SK-N-MC (cell line): Measurements from ENCODE around the gene NFIB.

ENCODE experiments used
- EZH2 ChIP-seq: fragments of 200-600 bp; sonication (generic); IDR thresholded peaks from one replicate; pipeline ENCODE4 v1.6.1; 2017; ENCODE audit warnings: antibody characterized with exemption
- FOXP2 ChIP-seq: optimal IDR thresholded peaks from 2 replicates; pipeline ENCODE3; 2011; ENCODE audit warnings: mild to moderate bottlenecking, moderate library complexity; ENCODE audit not compliant: insufficient read depth; ENCODE audit errors: extremely low read length, control extremely low read depth
- POLR2AphosphoS5 ChIP-seq: IDR thresholded peaks from 2 replicates; pipeline ENCODE4 v1.6.1; 2012; ENCODE audit warnings: mild to moderate bottlenecking, low read depth, low read length, borderline replicate concordance

DNA sequence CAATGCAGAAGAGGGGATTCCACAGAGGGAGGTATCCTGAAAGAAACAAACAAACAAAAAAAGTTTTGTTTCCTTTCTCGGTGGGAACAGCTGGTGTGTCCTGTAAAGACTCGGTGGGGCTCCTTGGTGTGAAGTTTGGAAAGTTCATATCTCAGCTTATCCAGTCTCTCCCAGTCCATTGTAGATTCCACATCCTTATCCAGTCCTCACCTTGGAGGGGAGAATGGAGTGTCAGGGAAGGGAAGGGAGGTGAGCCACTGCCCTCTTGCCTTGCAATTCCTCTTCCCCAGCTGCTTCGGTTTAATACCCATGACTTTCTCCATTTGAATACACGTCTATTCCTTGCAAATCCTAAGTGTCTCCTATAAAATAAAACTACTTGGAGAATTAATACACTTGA is 234.5 kb downstream of the NFIB start:
- TF ChIP-seq EZH2 (no peak), POLR2AphosphoS5 (no peak), FOXP2 (no peak)
